Thoracic aorta (tissue), 2 donors: ENCODE measurements around the gene FARP1. TPM values are rescaled to one million over a fixed set of nuclear protein-coding genes. Genes with fewer than 3 reads are reported as not detected.

ENCODE experiments used
- ATAC-seq: fragments of 150-250 bp; one replicate; pipeline ENCODE4 v1.8.0; 2017; ENCODE audit warnings: low read depth; ENCODE audit not compliant: insufficient number of reproducible peaks, low FRiP score
- DNase-seq: peaks from one replicate; pipeline ENCODE4 v3.0.0-alpha.2; 2020; ENCODE audit warnings: low spot score
- H3K27ac ChIP-seq, 2 donors: fragments of 200-600 bp; sonication (generic); 1 replicate in 1 of 2; 2 replicates in 1 of 2; pipeline ENCODE4 v1.5.1; 2016; ENCODE audit warnings: mild to moderate bottlenecking in 2 of 2, moderate library complexity in 2 of 2
- H3K27me3 ChIP-seq: fragments of 200-600 bp; sonication (generic); replicated peaks from 2 replicates; pipeline ENCODE4 v1.6.0; 2016; ENCODE audit warnings: mild to moderate bottlenecking; ENCODE audit not compliant: insufficient read depth
- H3K36me3 ChIP-seq: fragments of 200-600 bp; sonication (generic); one replicate; pipeline ENCODE4 v1.5.1; 2016
- H3K4me1 ChIP-seq, 2 donors: fragments of 200-600 bp; sonication (generic); 1 replicate in 1 of 2; 2 replicates in 1 of 2; pipeline versions ENCODE4 v1.5.1 to v1.6.0; 2016; ENCODE audit warnings: low read depth in 2 of 2, mild to moderate bottlenecking in 1 of 2; ENCODE audit not compliant: control insufficient read depth in 1 of 2
- H3K4me3 ChIP-seq: fragments of 200-600 bp; sonication (generic); 2 replicates; pipeline ENCODE4 v1.5.1; 2016; ENCODE audit warnings: mild to moderate bottlenecking
- H3K9me3 ChIP-seq: fragments of 200-600 bp; sonication (generic); 2 replicates; pipeline ENCODE4 v1.5.1; 2016
- total RNA-seq, 2 donors: library from RNA; depleted of rRNA; stranded (reverse); fragments of >200 nt; gene quantifications; one replicate each; pipeline versions ENCODE4 v1.1.0 to v1.2.3, GENCODE V29; 2016
- TF ChIP-seq, protein P1 (sequence below): fragments of 200-600 bp; sonication (generic); IDR thresholded peaks from one replicate; pipeline ENCODE4 v1.5.1; 2019; ENCODE audit warnings: antibody characterized with exemption

Gene FARP1
- total RNA-seq, 2 donors from 2014 or later: 17.6 to 30.3 TPM

DNA sequence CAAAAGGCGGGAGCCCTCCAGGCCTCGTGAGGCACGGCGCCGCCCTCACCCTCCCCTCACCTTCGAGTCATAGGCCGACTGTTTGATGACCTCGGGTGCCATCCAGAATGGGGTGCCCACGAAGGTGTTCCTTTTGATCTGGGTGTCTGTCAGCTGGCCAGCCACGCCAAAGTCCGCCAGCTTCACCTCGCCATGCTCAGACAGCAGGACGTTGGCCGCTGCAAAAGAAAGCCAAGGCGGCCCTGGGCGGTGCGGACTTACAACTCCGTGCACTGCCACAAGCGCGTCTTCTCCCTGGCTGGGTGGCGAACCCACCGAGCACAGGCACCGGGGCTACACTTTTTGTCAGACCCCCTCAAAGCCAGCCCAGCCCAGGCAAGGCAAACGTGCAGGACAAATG is 331.9 kb downstream of the FARP1 start:
- peaks cover 0 to 10% of the 10 kb centered on the region in 2 donors for H3K4me1 ChIP-seq
- DNase-seq (no peak), ATAC-seq (no peak)
- no peak overlapping the region for H3K4me3 ChIP-seq
- H3K36me3 ChIP-seq: peaks cover 12% of the 10 kb centered on the region
- no peak overlapping the region for H3K27ac ChIP-seq
- TF ChIP-seq, protein P1, sequence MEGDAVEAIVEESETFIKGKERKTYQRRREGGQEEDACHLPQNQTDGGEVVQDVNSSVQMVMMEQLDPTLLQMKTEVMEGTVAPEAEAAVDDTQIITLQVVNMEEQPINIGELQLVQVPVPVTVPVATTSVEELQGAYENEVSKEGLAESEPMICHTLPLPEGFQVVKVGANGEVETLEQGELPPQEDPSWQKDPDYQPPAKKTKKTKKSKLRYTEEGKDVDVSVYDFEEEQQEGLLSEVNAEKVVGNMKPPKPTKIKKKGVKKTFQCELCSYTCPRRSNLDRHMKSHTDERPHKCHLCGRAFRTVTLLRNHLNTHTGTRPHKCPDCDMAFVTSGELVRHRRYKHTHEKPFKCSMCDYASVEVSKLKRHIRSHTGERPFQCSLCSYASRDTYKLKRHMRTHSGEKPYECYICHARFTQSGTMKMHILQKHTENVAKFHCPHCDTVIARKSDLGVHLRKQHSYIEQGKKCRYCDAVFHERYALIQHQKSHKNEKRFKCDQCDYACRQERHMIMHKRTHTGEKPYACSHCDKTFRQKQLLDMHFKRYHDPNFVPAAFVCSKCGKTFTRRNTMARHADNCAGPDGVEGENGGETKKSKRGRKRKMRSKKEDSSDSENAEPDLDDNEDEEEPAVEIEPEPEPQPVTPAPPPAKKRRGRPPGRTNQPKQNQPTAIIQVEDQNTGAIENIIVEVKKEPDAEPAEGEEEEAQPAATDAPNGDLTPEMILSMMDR: no peak
- H3K9me3 ChIP-seq: no peaks in the 10 kb centered on the region
- H3K27me3 ChIP-seq: no peaks in the 10 kb centered on the region

DNA sequence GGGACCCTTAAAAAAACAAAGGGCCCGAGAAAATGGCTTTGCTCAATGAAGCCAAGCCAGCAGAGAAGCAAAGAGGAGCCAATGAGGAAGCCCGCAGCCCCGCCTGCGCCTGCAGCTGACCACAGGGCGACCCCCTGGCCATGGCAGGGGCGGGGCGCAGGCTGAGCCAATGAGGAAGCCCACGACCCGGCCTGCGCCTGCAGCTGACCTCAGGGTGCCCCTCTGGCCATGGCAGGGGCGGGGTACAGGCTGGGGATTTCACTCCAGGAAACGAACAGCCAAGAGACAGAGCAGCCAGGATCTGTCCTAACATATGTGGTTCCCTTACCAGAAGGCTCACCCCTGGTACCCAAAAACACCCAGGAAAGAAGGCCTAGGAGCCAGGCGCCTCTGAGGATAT is 332.6 kb downstream of the FARP1 start:
- no peaks in the 10 kb centered on the region for H3K9me3 ChIP-seq
- ATAC-seq (no peak), DNase-seq (no peak)
- H3K4me3 ChIP-seq: no peak overlapping the region
- H3K27ac ChIP-seq: no peak overlapping the region
- H3K4me1 ChIP-seq: peaks cover 0 to 10% of the 10 kb centered on the region in 2 donors
- H3K27me3 ChIP-seq: no peaks in the 10 kb centered on the region
- TF ChIP-seq, protein P1: no peak
- H3K36me3 ChIP-seq: peaks cover 12% of the 10 kb centered on the region

DNA sequence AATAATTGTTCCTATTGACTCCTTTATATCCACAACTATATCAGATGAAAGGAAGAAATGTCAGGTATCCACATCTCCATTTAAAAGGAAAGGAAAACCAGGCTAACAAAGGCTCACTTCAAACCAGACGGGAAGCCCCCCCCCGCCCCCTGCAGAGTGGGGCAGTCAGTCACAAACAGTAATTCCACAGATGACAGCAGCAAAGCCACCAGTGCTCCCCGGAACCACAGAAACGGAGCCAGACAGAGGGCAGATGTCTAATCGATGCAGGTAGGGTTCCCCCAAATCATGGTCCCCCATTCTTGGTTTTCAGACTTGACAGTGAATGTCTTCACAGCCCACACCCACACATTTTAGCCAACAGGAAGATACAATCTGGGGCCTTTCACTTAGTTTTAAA is 333.2 kb downstream of the FARP1 start:
- no peak overlapping the region for H3K4me3 ChIP-seq
- H3K36me3 ChIP-seq: peaks cover 12% of the 10 kb centered on the region
- no peak for DNase-seq
- H3K27ac ChIP-seq: no peak overlapping the region
- no peaks in the 10 kb centered on the region for H3K9me3 ChIP-seq
- TF ChIP-seq, protein P1: no peak
- no peaks in the 10 kb centered on the region for H3K27me3 ChIP-seq
- no peak for ATAC-seq
- H3K4me1 ChIP-seq: peaks cover 0 to 10% of the 10 kb centered on the region in 2 donors

DNA sequence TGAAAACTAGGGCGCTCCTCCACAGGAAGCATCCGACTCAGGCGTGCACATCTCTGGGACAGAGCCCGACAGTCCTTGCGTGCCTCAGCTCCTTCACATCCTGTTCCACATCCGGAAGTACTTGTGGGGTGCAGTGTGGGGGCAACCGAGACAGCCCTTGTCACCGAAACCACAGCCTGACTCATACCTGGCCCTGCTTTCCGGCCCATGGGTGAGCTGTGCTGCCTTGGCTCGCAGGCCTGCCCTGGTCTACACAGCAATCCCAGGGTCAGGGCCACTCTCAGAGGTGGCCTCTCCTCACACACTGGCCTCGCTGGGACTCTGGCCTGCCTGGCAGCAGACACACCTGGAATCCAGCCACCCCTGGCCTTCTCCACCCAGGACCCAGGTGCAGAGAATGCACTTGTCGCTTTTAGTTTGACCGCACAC is 333.7 kb downstream of the FARP1 start:
- peaks cover 0 to 10% of the 10 kb centered on the region in 2 donors for H3K4me1 ChIP-seq
- ATAC-seq (no peak), DNase-seq (no peak)
- H3K9me3 ChIP-seq: no peaks in the 10 kb centered on the region
- H3K27ac ChIP-seq: no peak overlapping the region
- H3K4me3 ChIP-seq: no peak overlapping the region
- H3K36me3 ChIP-seq: peaks cover 12% of the 10 kb centered on the region
- H3K27me3 ChIP-seq: no peaks in the 10 kb centered on the region
- TF ChIP-seq, protein P1: no peak

DNA sequence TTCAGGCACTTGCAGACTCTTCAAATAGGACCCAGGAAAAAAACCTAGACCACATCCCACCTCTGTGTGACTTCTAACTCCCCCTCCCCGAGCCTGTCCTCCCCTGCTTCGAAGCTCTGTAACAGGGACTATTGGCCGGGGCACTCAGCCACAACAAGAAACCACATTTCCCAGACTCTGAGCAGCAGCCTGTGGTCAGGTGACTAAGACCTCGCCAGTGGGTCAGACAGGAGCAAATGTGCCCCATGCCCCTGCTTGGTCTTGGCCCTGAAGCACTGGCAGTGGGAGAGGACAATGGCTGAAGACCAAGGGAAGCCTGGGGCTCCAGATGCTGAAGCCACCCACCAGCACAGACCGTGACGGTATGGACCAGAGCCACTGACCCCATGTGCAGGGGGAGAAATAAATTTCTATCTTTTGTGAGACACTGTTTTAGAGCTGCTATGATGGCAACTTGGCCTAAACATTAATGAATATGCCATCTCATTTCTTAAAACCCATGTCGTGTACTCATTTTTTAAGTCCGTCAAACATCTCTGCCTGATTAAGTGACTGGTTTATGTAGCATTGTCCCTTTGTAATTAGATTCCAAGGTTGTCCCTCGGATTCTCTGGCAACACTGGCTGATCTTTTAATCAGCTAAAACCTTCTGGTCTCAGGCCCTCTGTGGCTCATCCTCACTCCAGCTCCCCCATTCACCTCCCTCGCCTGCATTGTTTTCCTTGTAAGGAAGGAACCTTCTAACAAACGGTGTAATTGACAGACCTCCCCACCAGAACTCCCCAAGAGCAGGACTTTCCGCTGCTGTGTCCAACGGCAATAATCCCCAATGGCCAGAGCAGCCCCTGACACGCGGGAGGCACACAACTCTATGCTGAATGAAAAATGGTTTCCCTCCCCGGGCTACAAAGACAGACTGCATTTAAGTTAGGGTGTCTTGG is 335.6 kb downstream of the FARP1 start:
- no peak overlapping the region for H3K27ac ChIP-seq
- peaks cover 14 to 19% of the 10 kb centered on the region in 2 donors for H3K4me1 ChIP-seq

More for the DNA sequence above, 335.6 kb downstream of the FARP1 start:
- no peaks in the 10 kb centered on the region for H3K27me3 ChIP-seq
- DNase-seq (no peak), ATAC-seq (no peak)
- H3K9me3 ChIP-seq: no peaks in the 10 kb centered on the region
- TF ChIP-seq, protein P1: no peak
- H3K36me3 ChIP-seq: peaks cover 12% of the 10 kb centered on the region
- H3K4me3 ChIP-seq: no peak overlapping the region
